HepG2 (cell line): ENCODE measurements around the gene CD7. TPM values are rescaled to one million over a fixed set of nuclear protein-coding genes. Genes with fewer than 3 reads are reported as not detected.

ENCODE experiments used
- ATAC-seq: fragments of 200-7000 bp; cut with Tn5 transposase; 3 replicates; pipeline ENCODE4 v1.9.1; 2020; ENCODE audit warnings: mild to moderate bottlenecking, moderate library complexity
- BruUV-seq: library from RNA; stranded (reverse); fragments of 400-500 nt; replicated peaks from 2 replicates; lab custom pipeline; 2021; lab: Mats Ljungman, UMichigan
- CTCF ChIA-PET: fragments of 300-600 bp; formaldehyde crosslinking; extraction: SDS; loops from one replicate; lab custom pipeline; 2021; ENCODE audit warnings: low total read pairs, inconsistent platforms, low intra/inter-chr PET ratio; lab: Yijun Ruan, JAX
- POLR2A ChIA-PET: fragments of 350-600 bp; sonication (Branson Sonifier 250); formaldehyde crosslinking; loops from one replicate; lab custom pipeline; 2020; ENCODE audit warnings: antibody characterized with exemption, inconsistent platforms; lab: Yijun Ruan, JAX
- DNase-seq: peaks from one replicate; pipeline ENCODE4 v3.0.0-alpha.2; 2015; ENCODE audit warnings: low spot score
- FAIRE-seq: peaks from 3 replicates; lab custom pipeline; 2011; peaks lifted over from hg19 to GRCh38; lab: Jason Lieb, UNC
- H2AFZ ChIP-seq: one replicate; pipeline ENCODE4 v1.6.1; 2011; ENCODE audit warnings: low read length, inconsistent platforms
- H3K27ac ChIP-seq: fragments of 300-600 bp; 3 replicates; pipeline ENCODE4 v1.8.0; 2011; ENCODE audit warnings: mixed run types, mild to moderate bottlenecking, mixed read lengths, low read length, inconsistent platforms; ENCODE audit not compliant: insufficient read depth; ENCODE audit errors: extremely low read length
- H3K27me3 ChIP-seq, 2 experiments: fragments of 200-600 bp in 1 of 2; 2 replicates in 1 of 2; 3 replicates in 1 of 2; pipeline versions ENCODE4 v1.6.0 to v1.8.0; 2011; ENCODE audit warnings: low read length in 2 of 2, mild to moderate bottlenecking in 2 of 2, moderate library complexity in 2 of 2, inconsistent platforms in 1 of 2; ENCODE audit not compliant: insufficient read depth in 2 of 2, control insufficient read depth in 1 of 2
- H3K36me3 ChIP-seq, 2 experiments: fragments of 200-600 bp in 1 of 2; replicated peaks in 1 of 2; 2 replicates in 1 of 2; 3 replicates in 1 of 2; pipeline versions ENCODE4 v1.5.1 to v1.8.0; 2011; ENCODE audit warnings: low read length in 2 of 2, inconsistent platforms in 1 of 2; ENCODE audit not compliant: insufficient read depth in 2 of 2, control insufficient read depth in 1 of 2
- H3K4me1 ChIP-seq: 2 replicates; pipeline ENCODE4 v1.5.1; 2012; ENCODE audit warnings: low read length, inconsistent platforms; ENCODE audit not compliant: insufficient read depth
- H3K4me2 ChIP-seq: 2 replicates; pipeline ENCODE4 v1.6.0; 2011; ENCODE audit warnings: low read depth, low read length, inconsistent platforms
- H3K4me3 ChIP-seq, 3 experiments: fragments of 200-600 bp in 1 of 3; sonication (generic), shearing (Covaris generic) in 1 of 3; replicated peaks in 1 of 3; 2 replicates each; pipeline ENCODE4 v1.5.1; 2011 to 2016; ENCODE audit warnings: low read length in 3 of 3, inconsistent platforms in 2 of 3, low read depth in 2 of 3, mild to moderate bottlenecking in 2 of 3, control low read depth in 1 of 3, mixed read lengths in 1 of 3; ENCODE audit not compliant: insufficient read depth in 1 of 3
- H3K79me2 ChIP-seq: one replicate; pipeline ENCODE4 v1.6.1; 2011; ENCODE audit warnings: low read length, inconsistent platforms; ENCODE audit not compliant: insufficient read depth
- H3K9ac ChIP-seq: 2 replicates; pipeline ENCODE4 v1.6.0; 2011; ENCODE audit warnings: mild to moderate bottlenecking, low read depth, low read length, inconsistent platforms; ENCODE audit not compliant: insufficient read depth
- H3K9me3 ChIP-seq: 2 replicates; pipeline ENCODE4 v1.5.1; 2012; ENCODE audit warnings: mild to moderate bottlenecking, low read length
- H4K20me1 ChIP-seq: 2 replicates; pipeline ENCODE4 v1.6.0; 2011; ENCODE audit warnings: inconsistent platforms, mild to moderate bottlenecking, low read length, moderate library complexity; ENCODE audit not compliant: insufficient read depth
- ARHGAP35 ChIP-seq: sonication (generic); formaldehyde crosslinking; IDR thresholded peaks from 2 replicates; pipeline ENCODE4 v1.9.0; 2022; ENCODE audit warnings: mild to moderate bottlenecking, inconsistent platforms, moderate library complexity, missing genetic modification reagents, borderline replicate concordance
- CREBL2 ChIP-seq: sonication (generic); formaldehyde crosslinking; IDR thresholded peaks from 2 replicates; pipeline ENCODE4 v1.8.1; 2023; ENCODE audit warnings: missing genetic modification reagents, mild to moderate bottlenecking, borderline replicate concordance
- GZF1 ChIP-seq: sonication (generic); formaldehyde crosslinking; IDR thresholded peaks from 2 replicates; pipeline ENCODE4 v1.5.1; 2020; ENCODE audit warnings: mild to moderate bottlenecking, missing genetic modification reagents
- HNF4G ChIP-seq, 2 experiments: sonication (generic) in 1 of 2; formaldehyde crosslinking in 1 of 2; IDR thresholded peaks; 2 replicates each; pipeline versions ENCODE4 v1.4.0 to v1.6.1; 2011 to 2020; ENCODE audit warnings: borderline replicate concordance in 2 of 2, low read depth in 2 of 2, mild to moderate bottlenecking in 2 of 2, low read length in 1 of 2, missing genetic modification reagents in 1 of 2, moderate library complexity in 1 of 2
- HNRNPH1 ChIP-seq: fragments of 200-400 bp; formaldehyde crosslinking; optimal IDR thresholded peaks from 2 replicates; pipeline ENCODE3; 2017; ENCODE audit warnings: mild to moderate bottlenecking, low read depth, low read length
- PCBP2 ChIP-seq: fragments of 200-400 bp; formaldehyde crosslinking; optimal IDR thresholded peaks from 2 replicates; pipeline ENCODE3; 2018; ENCODE audit warnings: low read length, low read depth; ENCODE audit not compliant: poor library complexity, severe bottlenecking
- PRDM15 ChIP-seq: sonication (generic); formaldehyde crosslinking; IDR thresholded peaks from 2 replicates; pipeline ENCODE4 v1.4.0; 2020; ENCODE audit warnings: missing genetic modification reagents
- SNAPC5 ChIP-seq: sonication (generic); formaldehyde crosslinking; IDR thresholded peaks from 2 replicates; pipeline ENCODE4 v1.8.1; 2023; ENCODE audit warnings: mild to moderate bottlenecking, missing genetic modification reagents, borderline replicate concordance
- TARDBP ChIP-seq: sonication (generic); formaldehyde crosslinking; IDR thresholded peaks from 2 replicates; pipeline ENCODE4 v1.8.0; 2022; ENCODE audit warnings: mild to moderate bottlenecking, missing genetic modification reagents
- TEAD3 ChIP-seq: optimal IDR thresholded peaks from 2 replicates; pipeline ENCODE3; 2016; ENCODE audit warnings: borderline replicate concordance
- TFDP1 ChIP-seq: IDR thresholded peaks from 2 replicates; pipeline ENCODE4 v1.6.1; 2016; ENCODE audit warnings: missing compliant biosample characterization, missing genetic modification reagents, borderline replicate concordance
- THAP7 ChIP-seq: sonication (generic); formaldehyde crosslinking; IDR thresholded peaks from 2 replicates; pipeline ENCODE4 v1.8.1; 2023; ENCODE audit warnings: mild to moderate bottlenecking, missing genetic modification reagents
- ZMYM3 ChIP-seq: sonication (generic); formaldehyde crosslinking; IDR thresholded peaks from 2 replicates; pipeline ENCODE4 v1.5.1; 2020; ENCODE audit warnings: mild to moderate bottlenecking, missing genetic modification reagents
- ZNF292 ChIP-seq: sonication (generic); formaldehyde crosslinking; IDR thresholded peaks from 2 replicates; pipeline ENCODE4 v1.8.1; 2022; ENCODE audit warnings: mild to moderate bottlenecking, low read depth, missing genetic modification reagents, borderline replicate concordance
- ZNF576 ChIP-seq: sonication (generic); formaldehyde crosslinking; IDR thresholded peaks from 2 replicates; pipeline ENCODE4 v1.4.0; 2020; ENCODE audit warnings: mild to moderate bottlenecking, missing genetic modification reagents
- WGBS: methylation state at CpG from one replicate; pipeline ENCODE4 v1.1.6; 2017; ENCODE audit warnings: low lambda C conversion rate; 5-methylcytosine and 5-hydroxymethylcytosine counted together
- in situ Hi-C: cut with HindIII; loops from 2 replicates; pipeline ENCODE4 v1.10.0; 2017; ENCODE audit warnings: low pct_unique_long_range_greater_than_20kb; ENCODE audit not compliant: extremely low pct_ligation_motif_present
- intact Hi-C: fragments of 100-400 bp; cut with micrococcal nuclease; formaldehyde crosslinking; loops from one replicate; pipeline ENCODE4 v1.10.0; 2022; ENCODE audit not compliant: unreplicated experiment
- polyA plus RNA-seq, 8 experiments: library from polyadenylated mRNA; depleted of rRNA in 3 of 8; stranded (reverse) in 7 of 8; unstranded in 1 of 8; fragments of >200 nt; fragmentation: Illumina TruSeq in 4 of 8; extraction: Trizol in 4 of 8; gene quantifications; 2 replicates each; pipeline versions ENCODE4 v1.2.1 to v1.2.3, GENCODE V29; 2011 to 2016; ENCODE audit warnings: low read depth in 4 of 8, missing spikeins in 1 of 8, mixed read lengths in 1 of 8; ENCODE audit not compliant: insufficient read depth in 1 of 8
- total RNA-seq, 5 experiments: library from RNA; depleted of rRNA; stranded (reverse); fragments of >200 nt; fragmentation: Illumina TruSeq; extraction: Trizol; gene quantifications; 2 replicates each; pipeline ENCODE4 v1.2.3, GENCODE V29; 2016; ENCODE audit warnings: low read depth in 1 of 5

The CD7 gene
- total and polyA plus RNA-seq, 2 of the 13 experiments (the other 11 are each of a cell fraction or from before 2014, with no cell fraction given), result 67.6 to 76.4 TPM

GRCh38 chr17:82320140-82320840 lies 2.9 kb upstream of the CD7 start:
- peak overlapping the region; percentile 81 for H3K4me2 ChIP-seq
- peaks cover 3% of the 10 kb centered on the region for H3K79me2 ChIP-seq
- H4K20me1 ChIP-seq, result no peaks in the 10 kb centered on the region
- no TSS peak for BruUV-seq
- CTCF ChIA-PET, result interaction anchor here (0.6 to 3.1 kb wide), 4 partner anchors 20 to 116 kb away, joined by 3 to 26 read pairs (median 8); no protein-coding TSS in a partner anchor
- 7% methylated on average over 18 of the region's 26 CpGs for WGBS
- H3K27me3 ChIP-seq, result no peaks in the 10 kb centered on the region; a peak in 1 of 5 replicates
- peaks cover 88% of the 10 kb centered on the region for H3K4me1 ChIP-seq
- H2AFZ ChIP-seq, result no peak overlapping the region
- in situ Hi-C loops (loop anchor here (5.0 kb wide), 1 partner anchor 78 kb away; no protein-coding TSS in a partner anchor), intact Hi-C loops (loop anchor here (2.0 kb wide), 1 partner anchor 19 kb away; no protein-coding TSS in a partner anchor)
- no peak for DNase-seq
- POLR2A ChIA-PET, result interaction anchor here (0.9 to 20.8 kb wide), 8 partner anchors 8 to 77 kb away, joined by 3 to 270 read pairs (median 4); no protein-coding TSS in a partner anchor
- no peaks in the 10 kb centered on the region for H3K36me3 ChIP-seq
- H3K9ac ChIP-seq, result peak overlapping the region; percentile 69
- no peaks in the 10 kb centered on the region for H3K9me3 ChIP-seq
- H3K27ac ChIP-seq, result peak overlapping the region; percentile 63
- peak overlapping the region; percentile 22 to 71 (median 55); a peak in 5 of 6 replicates for H3K4me3 ChIP-seq
- ATAC-seq, result peak; percentile 1
- peak; percentile 48 for FAIRE-seq
- no peak for TF ChIP-seq TARDBP (CRISPR knock-in tag)
- TF ChIP-seq THAP7 (CRISPR knock-in tag), result peak; percentile 19; the same call in 1 of the 2 replicates
- no peak for TF ChIP-seq GZF1 (CRISPR knock-in tag)
- TF ChIP-seq HNRNPH1, result peak; percentile 14
- TF ChIP-seq SNAPC5 (CRISPR knock-in tag), result no peak
- TF ChIP-seq PCBP2, result no peak
- peak; percentile 53 for TF ChIP-seq ZNF292 (CRISPR knock-in tag)
- TF ChIP-seq CREBL2 (CRISPR knock-in tag), result no peak
- peak; percentile 90 for TF ChIP-seq ZMYM3 (CRISPR knock-in tag)
- TF ChIP-seq ZNF576 (CRISPR knock-in tag), result no peak
- TF ChIP-seq ARHGAP35 (CRISPR knock-in tag), result no peak
- TF ChIP-seq TFDP1 (CRISPR knock-in tag), result no peak
- peak; percentile 49 for TF ChIP-seq TEAD3 (CRISPR knock-in tag)
- peak; percentile 68 for TF ChIP-seq HNF4G (IDR thresholded peaks at IDR 0.05; ENCODE audit: borderline replicate concordance, low read depth, low read length)
- TF ChIP-seq HNF4G (CRISPR knock-in tag; IDR thresholded peaks at IDR 0.05; ENCODE audit: borderline replicate concordance, low read depth), result no peak
- TF ChIP-seq PRDM15 (CRISPR knock-in tag), result no peak
